Neural cell (in vitro differentiated cells): ENCODE measurements around the gene DPP6. TPM values are rescaled to one million over a fixed set of nuclear protein-coding genes. Genes with fewer than 3 reads are reported as not detected.

Experiments
- H2AFZ ChIP-seq: fragments of 200-600, 300-800 bp; sonication (generic), shearing (Covaris generic); 2 replicates; pipeline ENCODE4 v1.6.0; 2014; ENCODE audit warnings: low read depth, mild to moderate bottlenecking, antibody characterized with exemption, low read length, moderate library complexity
- H3F3A ChIP-seq: fragments of 200-600 bp; shearing (Covaris generic); 2 replicates; pipeline ENCODE4 v1.6.1; 2016; ENCODE audit warnings: mild to moderate bottlenecking, moderate library complexity, mixed read lengths, antibody characterized with exemption, low read length; ENCODE audit not compliant: insufficient read depth, poor library complexity, severe bottlenecking
- H3K27ac ChIP-seq: fragments of 200-600, 300-800 bp; sonication (generic), shearing (Covaris generic); 2 replicates; pipeline ENCODE4 v1.5.1; 2014; ENCODE audit warnings: mild to moderate bottlenecking, low read length, moderate library complexity
- H3K27me3 ChIP-seq: fragments of 300-800, 200-600 bp; sonication (generic), shearing (Covaris generic); 2 replicates; pipeline ENCODE4 v1.6.0; 2014; ENCODE audit warnings: mild to moderate bottlenecking, low read depth, low read length, moderate library complexity; ENCODE audit not compliant: insufficient read depth
- H3K36me3 ChIP-seq: fragments of 300-800, 200-600 bp; sonication (generic), shearing (Covaris generic); 2 replicates; pipeline ENCODE4 v1.5.1; 2014; ENCODE audit warnings: mild to moderate bottlenecking, antibody characterized with exemption, low read length, moderate library complexity; ENCODE audit not compliant: insufficient read depth
- H3K4me2 ChIP-seq: fragments of 300-800, 200-600 bp; sonication (generic), shearing (Covaris generic); 2 replicates; pipeline ENCODE4 v1.6.0; 2014; ENCODE audit warnings: mild to moderate bottlenecking, low read length
- H3K4me3 ChIP-seq: fragments of 300-800, 200-600 bp; sonication (generic), shearing (Covaris generic); 2 replicates; pipeline ENCODE4 v1.5.1; 2014; ENCODE audit warnings: mild to moderate bottlenecking, low read length, moderate library complexity
- H3K79me2 ChIP-seq: fragments of 200-600 bp; shearing (Covaris generic); replicated peaks from 2 replicates; pipeline ENCODE4 v1.6.0; 2014; ENCODE audit warnings: mild to moderate bottlenecking, low read length, moderate library complexity; ENCODE audit not compliant: insufficient read depth
- H3K9ac ChIP-seq: fragments of 300-800, 200-600 bp; sonication (generic), shearing (Covaris generic); 2 replicates; pipeline ENCODE4 v1.6.1; 2016; ENCODE audit warnings: mild to moderate bottlenecking, low read length, mixed read lengths
- H3K9me2 ChIP-seq: fragments of 200-600 bp; shearing (Covaris generic); 2 replicates; pipeline ENCODE4 v1.6.1; 2016; ENCODE audit warnings: mild to moderate bottlenecking, low read length, mixed read lengths; ENCODE audit not compliant: insufficient read depth
- H3K9me3 ChIP-seq: fragments of 200-600, 300-800 bp; sonication (generic), shearing (Covaris generic); 2 replicates; pipeline ENCODE4 v1.6.1; 2016; ENCODE audit warnings: mild to moderate bottlenecking, mixed run types, low read length, moderate library complexity, mixed read lengths
- H4K20me1 ChIP-seq: fragments of 200-600 bp; shearing (Covaris generic); 2 replicates; pipeline ENCODE4 v1.6.1; 2016; ENCODE audit warnings: mild to moderate bottlenecking, mixed run types; ENCODE audit not compliant: insufficient read depth
- EP300 ChIP-seq: fragments of 450-650 bp; conservative IDR thresholded peaks from 2 replicates; pipeline ENCODE4 v1.6.1; 2014; ENCODE audit warnings: antibody characterized with exemption, mild to moderate bottlenecking, moderate library complexity; ENCODE audit not compliant: poor library complexity, severe bottlenecking
- EZH2 ChIP-seq: fragments of 200-600, 300-800 bp; shearing (Covaris generic), sonication (generic); IDR thresholded peaks from 2 replicates; pipeline ENCODE4 v1.6.1; 2014; ENCODE audit warnings: antibody characterized with exemption, low read length, borderline replicate concordance, mild to moderate bottlenecking; ENCODE audit not compliant: insufficient read depth, poor library complexity, severe bottlenecking
- MXI1 ChIP-seq: fragments of 450-650 bp; conservative IDR thresholded peaks from 2 replicates; pipeline ENCODE4 v1.6.1; 2014; ENCODE audit warnings: antibody characterized with exemption, mild to moderate bottlenecking; ENCODE audit not compliant: poor library complexity, severe bottlenecking
- POLR2AphosphoS5 ChIP-seq: IDR thresholded peaks from 2 replicates; pipeline ENCODE4 v1.6.1; 2012
- RAD21 ChIP-seq: fragments of 450-650 bp; conservative IDR thresholded peaks from 2 replicates; pipeline ENCODE4 v1.6.1; 2014; ENCODE audit warnings: antibody characterized with exemption, mild to moderate bottlenecking, moderate library complexity
- REST ChIP-seq: IDR thresholded peaks from 2 replicates; pipeline ENCODE4 v1.6.1; 2012; ENCODE audit warnings: borderline replicate concordance
- SMC3 ChIP-seq: fragments of 450-650 bp; conservative IDR thresholded peaks from 2 replicates; pipeline ENCODE4 v1.6.1; 2014; ENCODE audit warnings: antibody characterized with exemption, mild to moderate bottlenecking, moderate library complexity; ENCODE audit not compliant: poor library complexity
- TAF1 ChIP-seq: IDR thresholded peaks from 2 replicates; pipeline ENCODE4 v1.6.1; 2012; ENCODE audit warnings: low read depth
- polyA plus RNA-seq: library from polyadenylated mRNA; depleted of rRNA; stranded (reverse); fragments of >200 nt; gene quantifications from 2 replicates; pipeline ENCODE4 v1.2.3, GENCODE V29; 2014
- TF ChIP-seq, protein P1 (sequence below): fragments of 450-650 bp; IDR thresholded peaks from 2 replicates; pipeline ENCODE4 v1.5.1; 2014; ENCODE audit warnings: antibody characterized with exemption, mild to moderate bottlenecking, moderate library complexity; ENCODE audit not compliant: poor library complexity, severe bottlenecking

DPP6 gene
- polyA plus RNA-seq, 1 donor from 2014 or later: 20.4 TPM

GRCh38 chr7:154853063-154853726 lies 801.0 kb downstream of the DPP6 start:
- H3F3A ChIP-seq: no peaks in the 10 kb centered on the region
- no peaks in the 10 kb centered on the region for H4K20me1 ChIP-seq
- H3K9me3 ChIP-seq: no peaks in the 10 kb centered on the region
- TF ChIP-seq REST (no peak), SMC3 (no peak), POLR2AphosphoS5 (no peak), EZH2 (no peak), EP300 (no peak), MXI1 (no peak), RAD21 (no peak), TAF1 (no peak)
- TF ChIP-seq, protein P1, sequence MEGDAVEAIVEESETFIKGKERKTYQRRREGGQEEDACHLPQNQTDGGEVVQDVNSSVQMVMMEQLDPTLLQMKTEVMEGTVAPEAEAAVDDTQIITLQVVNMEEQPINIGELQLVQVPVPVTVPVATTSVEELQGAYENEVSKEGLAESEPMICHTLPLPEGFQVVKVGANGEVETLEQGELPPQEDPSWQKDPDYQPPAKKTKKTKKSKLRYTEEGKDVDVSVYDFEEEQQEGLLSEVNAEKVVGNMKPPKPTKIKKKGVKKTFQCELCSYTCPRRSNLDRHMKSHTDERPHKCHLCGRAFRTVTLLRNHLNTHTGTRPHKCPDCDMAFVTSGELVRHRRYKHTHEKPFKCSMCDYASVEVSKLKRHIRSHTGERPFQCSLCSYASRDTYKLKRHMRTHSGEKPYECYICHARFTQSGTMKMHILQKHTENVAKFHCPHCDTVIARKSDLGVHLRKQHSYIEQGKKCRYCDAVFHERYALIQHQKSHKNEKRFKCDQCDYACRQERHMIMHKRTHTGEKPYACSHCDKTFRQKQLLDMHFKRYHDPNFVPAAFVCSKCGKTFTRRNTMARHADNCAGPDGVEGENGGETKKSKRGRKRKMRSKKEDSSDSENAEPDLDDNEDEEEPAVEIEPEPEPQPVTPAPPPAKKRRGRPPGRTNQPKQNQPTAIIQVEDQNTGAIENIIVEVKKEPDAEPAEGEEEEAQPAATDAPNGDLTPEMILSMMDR: no peak
- H3K9me2 ChIP-seq: no peaks in the 10 kb centered on the region
- H3K27ac ChIP-seq: no peak overlapping the region
- no peak overlapping the region for H3K4me3 ChIP-seq
- no peaks in the 10 kb centered on the region for H3K79me2 ChIP-seq
- no peak overlapping the region for H2AFZ ChIP-seq
- H3K4me2 ChIP-seq: no peak overlapping the region
- no peak overlapping the region for H3K9ac ChIP-seq
- no peaks in the 10 kb centered on the region for H3K27me3 ChIP-seq
- no peaks in the 10 kb centered on the region for H3K36me3 ChIP-seq

- H3K9ac ChIP-seq: no peak overlapping the region
- no peaks in the 10 kb centered on the region for H4K20me1 ChIP-seq
- H3K9me3 ChIP-seq: no peaks in the 10 kb centered on the region
- H3K4me2 ChIP-seq: no peak overlapping the region
- no peak overlapping the region for H3K4me3 ChIP-seq
- no peaks in the 10 kb centered on the region for H3K79me2 ChIP-seq
- H3F3A ChIP-seq: no peaks in the 10 kb centered on the region
- H3K27ac ChIP-seq: no peak overlapping the region
- H3K27me3 ChIP-seq: no peaks in the 10 kb centered on the region
- no peaks in the 10 kb centered on the region for H3K36me3 ChIP-seq
- H2AFZ ChIP-seq: no peak overlapping the region
- no peaks in the 10 kb centered on the region for H3K9me2 ChIP-seq
- TF ChIP-seq, protein P1: no peak
- no peak for TF ChIP-seq MXI1
- no peak for TF ChIP-seq TAF1
- no peak for TF ChIP-seq EZH2
- no peak for TF ChIP-seq SMC3
- TF ChIP-seq EP300: no peak
Measured at GRCh38 chr7:154853727-154854095, 801.5 kb downstream of the DPP6 start.
